ENCODE results near the gene SRPK3.

Gene SRPK3

GRCh38 chrX:153789654-153790053 is 8.8 kb downstream of the SRPK3 start:
- no peak for DNase-seq

GRCh38 chrX:153791104-153791852 is 10.4 kb downstream of the SRPK3 start:
- DNase-seq, result no peak

- DNase-seq, result no peak
Observed at GRCh38 chrX:153792368-153792767, 11.5 kb downstream of the SRPK3 start.

- no peak for DNase-seq
Observed at GRCh38 chrX:153793291-153793690, 12.4 kb downstream of the SRPK3 start.

GRCh38 chrX:153794018-153794896 is 13.4 kb downstream of the SRPK3 start, which contains the start of the genes IDH3G and SSR4:
TSS of gene IDH3G (minus strand) at chrX:153794375. CDS start at chrX:153794326, 49 bp downstream.
TSS of gene SSR4 (plus strand) at chrX:153794668. CDS start at chrX:153794688, 20 bp downstream.
- DNase-seq, result peak; percentile 95 to 96

DNA sequence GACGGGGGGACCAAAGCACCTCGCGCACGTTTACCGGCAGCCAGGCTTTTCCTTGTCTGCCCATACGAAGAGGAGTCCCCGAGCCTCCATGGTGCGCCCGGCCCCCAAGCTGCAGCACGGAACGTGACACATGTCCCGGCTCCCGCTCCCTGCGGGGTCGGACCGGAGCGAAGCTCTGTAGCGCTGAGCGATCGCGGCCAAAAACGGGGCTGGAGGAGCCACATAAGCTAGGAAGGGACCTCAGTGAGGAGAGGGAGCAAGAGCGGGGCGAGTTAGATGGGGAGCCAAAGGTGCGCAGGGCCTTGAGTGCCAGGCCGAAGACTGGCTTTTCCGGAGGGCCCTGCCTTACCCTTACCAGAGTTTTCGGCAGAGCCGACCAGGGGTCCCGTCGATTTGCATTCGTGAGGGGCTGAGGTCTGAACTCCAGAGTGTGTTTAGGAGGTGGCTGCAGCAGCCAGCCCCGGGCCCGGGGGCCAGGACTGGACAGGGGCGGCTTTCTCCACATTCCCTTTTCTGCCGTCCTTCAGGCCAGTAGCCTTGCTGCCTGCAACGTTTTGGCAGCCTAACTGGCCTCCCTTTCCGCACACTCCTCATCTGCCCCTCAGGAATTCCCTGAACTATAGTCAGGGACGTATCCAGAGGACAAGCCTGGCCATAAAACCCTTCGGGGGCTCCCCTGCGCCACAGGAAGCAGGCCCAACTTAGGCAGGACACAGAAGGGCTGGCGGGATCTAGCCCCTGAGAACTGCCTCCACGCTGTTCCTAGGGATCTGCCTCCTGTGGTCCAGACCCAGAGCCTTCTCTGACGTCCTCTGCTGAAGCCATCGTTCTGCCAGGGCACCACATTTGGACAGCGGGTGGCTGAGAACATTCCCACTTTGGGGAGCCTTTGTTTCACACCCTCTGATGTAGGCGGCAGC is 14.3 kb downstream of the SRPK3 start:
- DNase-seq, result no peak

DNA sequence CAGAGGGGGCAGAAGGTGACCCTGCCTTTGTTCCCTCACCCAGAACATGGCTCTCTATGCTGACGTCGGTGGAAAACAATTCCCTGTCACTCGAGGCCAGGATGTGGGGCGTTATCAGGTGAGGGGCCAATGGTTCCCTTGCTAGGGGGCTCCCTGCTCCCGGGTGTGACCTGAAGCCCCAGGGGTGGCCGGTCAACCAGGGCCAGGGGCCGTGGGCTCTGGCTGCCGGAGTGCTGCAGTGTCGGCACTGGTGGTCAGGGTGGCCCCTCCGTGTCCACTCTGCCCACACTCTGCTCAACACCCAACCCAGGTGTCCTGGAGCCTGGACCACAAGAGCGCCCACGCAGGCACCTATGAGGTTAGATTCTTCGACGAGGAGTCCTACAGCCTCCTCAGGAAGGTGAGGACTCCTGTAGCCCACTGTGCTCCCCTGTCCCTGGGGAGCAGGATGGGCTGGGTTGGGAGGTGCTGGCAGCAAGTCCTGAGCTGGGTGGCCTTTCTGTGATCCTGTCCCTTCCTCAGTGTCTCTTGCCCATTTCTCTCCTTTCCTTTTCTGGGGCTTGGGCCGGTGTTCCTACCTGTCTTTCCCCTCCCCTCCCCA is 16.7 kb downstream of the SRPK3 start:
- DNase-seq, result no peak

- no peak for DNase-seq
Observed at GRCh38 chrX:153799326-153799725, 18.5 kb downstream of the SRPK3 start.

- no peak for DNase-seq
Observed at GRCh38 chrX:153800177-153800722, 19.4 kb downstream of the SRPK3 start.

DNA sequence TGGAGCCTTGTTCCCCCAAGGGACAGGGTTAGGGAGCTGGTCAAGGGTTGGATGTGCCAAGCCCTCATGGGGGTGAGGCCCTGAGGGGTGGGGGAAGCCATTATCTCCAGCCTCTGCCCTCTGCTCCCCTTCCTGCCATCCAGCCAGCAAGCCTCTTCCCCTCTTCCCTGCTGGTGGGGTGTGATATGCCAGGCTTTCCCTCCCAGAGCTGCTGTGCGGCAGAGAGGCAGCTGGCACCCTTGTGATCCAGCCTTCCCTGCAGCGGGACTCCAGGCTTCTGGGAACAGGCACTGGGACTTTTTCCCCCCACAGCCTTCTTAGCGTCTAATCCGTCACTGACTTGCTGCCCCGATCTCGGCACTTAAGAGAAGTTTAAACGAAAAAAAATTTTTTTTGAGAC is 19.9 kb downstream of the SRPK3 start:
- DNase-seq, result no peak

DNA sequence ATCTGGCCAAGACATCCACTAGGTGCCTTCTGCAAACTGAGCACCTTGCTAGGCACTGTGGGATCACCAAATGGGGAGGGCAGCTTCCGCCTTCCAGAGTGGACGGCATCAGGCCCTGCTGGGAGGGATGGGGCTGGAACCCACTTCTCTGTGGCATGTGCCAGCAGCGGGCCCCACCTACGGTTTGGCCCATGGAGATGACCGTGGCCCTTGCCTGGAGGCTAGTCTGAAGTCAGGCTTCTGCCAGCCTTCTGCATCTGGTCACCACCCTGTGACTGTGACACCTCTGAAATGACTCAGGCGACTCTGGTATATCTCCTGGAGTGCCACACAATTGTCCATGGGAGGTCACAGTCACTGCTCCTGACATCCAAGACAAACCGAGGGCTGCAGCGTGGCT is 20.8 kb downstream of the SRPK3 start:
- no peak for DNase-seq

DNA sequence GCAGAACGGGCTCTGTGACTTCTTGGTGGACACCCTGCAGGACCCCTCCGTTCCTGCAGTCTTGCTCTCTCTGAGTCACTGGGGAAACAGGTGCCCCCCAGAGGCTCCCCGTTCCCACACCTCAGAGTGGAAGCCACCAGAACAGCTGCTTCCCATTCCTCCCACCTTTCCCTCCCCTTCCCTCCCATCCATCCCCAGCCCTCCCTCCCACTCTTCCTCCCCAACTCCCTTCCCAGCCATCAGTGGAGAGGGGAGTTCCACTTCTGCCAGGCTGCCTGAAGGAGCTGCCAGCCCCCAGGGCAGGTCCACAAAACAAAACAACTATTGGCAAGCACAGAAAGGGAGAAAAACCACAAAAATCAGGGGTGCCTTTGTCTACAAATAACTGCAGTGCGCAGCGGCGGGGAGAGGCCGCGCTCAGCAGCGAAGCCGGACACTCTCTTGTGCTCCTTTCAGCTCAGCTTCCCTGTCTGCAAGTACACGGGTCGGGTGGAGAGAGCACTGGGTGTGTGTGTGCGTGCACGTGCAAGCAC is 21.7 kb downstream of the SRPK3 start:
- DNase-seq, result no peak

- no peak for DNase-seq
Observed at GRCh38 chrX:153803211-153804099, 22.6 kb downstream of the SRPK3 start.

DNA sequence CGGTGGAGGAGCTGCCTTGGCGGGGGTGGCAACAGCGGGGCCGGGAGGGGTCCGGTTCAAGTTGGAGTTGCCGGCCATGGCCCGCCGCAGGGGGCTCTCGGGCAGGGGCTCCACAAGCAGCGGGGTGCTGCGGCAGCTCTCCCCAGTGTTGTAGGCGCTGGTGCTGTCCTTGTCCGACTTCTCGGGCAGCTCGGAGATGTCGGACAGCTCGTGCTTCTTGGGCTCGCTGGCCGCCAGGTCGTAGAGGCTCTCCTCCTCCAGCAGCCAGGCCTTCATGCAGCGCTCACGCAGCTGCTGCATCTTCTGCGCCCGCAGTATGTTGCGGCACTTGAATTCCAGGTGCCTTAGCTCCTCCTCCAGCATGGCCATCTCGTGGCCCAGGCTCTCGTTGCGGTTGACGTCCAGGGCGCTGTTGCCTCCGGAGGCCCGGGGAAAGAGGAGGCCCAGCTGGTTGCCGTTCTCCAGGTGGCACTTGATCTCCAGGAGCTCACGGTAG is 23.3 kb downstream of the SRPK3 start:
- DNase-seq, result no peak

- no peak for DNase-seq
Observed at GRCh38 chrX:153804621-153805020, 23.8 kb downstream of the SRPK3 start.

DNA sequence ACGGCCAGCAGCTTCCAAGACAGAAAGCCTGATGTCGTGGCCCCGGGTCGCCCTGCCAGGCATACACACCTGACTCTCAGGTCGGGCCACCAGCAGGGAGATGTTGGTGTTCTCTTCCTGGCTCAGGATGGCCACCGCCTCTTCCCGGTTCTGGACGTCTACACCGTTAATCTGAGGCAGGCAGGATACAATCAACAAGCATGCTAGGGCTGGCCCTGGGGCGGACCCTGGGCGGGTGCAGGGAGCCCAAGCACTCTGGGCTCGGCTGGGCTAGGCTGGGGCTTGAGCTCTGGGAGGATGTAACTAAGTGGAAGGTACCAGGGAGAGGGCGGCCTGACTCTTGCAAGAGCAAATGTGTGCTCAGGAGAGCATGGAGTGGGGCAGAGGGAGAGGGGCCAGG is 24.6 kb downstream of the SRPK3 start:
- no peak for DNase-seq

DNA sequence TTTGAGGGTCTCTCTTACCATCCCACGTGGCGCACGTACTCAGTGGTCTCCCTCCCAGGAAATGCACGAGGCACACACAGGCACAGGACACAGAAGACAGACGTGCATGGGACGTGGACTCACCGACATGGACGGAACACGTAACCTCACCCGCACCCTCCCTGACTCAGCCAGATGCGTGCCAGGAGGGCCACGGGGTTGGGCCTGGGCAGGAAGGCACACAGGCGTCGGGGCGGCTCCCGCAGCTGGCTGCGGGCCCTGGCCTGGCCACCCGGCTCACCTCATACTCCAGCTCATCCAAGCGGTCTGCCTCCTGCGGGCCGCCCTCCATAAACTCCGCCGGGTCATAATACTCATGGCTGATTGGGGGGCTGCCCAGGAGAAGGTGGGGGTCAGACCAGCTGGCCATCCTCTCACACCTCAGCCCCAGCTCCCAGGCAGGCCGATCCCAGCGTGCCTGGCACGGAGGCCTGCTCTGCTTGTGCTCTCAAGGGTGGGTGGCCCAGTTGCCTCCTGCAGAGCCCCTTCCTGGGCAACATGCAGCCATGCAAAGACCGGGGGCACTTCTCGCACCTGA is 26.2 kb downstream of the SRPK3 start:
- no peak for DNase-seq

DNA sequence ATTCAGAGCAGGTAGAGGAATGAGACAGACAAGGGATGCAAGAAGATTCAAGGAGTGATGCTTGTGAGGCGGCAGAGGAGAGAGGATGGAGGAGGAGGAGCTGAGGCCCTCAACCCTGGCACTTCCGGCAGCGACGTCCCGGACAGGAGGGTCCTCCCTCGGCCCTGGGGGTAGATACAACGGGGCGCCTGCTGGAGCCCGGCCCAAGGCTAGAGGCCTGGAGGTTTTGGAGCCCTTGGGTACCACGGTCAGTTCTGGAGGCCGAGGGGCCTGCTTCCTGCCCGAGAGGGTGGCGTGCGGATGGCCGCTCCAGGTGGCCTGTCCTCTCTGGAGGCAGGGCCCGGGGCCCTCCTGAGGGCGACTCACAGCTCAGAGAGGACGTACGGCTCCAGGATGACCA is 27.1 kb downstream of the SRPK3 start:
- DNase-seq, result no peak

DNA sequence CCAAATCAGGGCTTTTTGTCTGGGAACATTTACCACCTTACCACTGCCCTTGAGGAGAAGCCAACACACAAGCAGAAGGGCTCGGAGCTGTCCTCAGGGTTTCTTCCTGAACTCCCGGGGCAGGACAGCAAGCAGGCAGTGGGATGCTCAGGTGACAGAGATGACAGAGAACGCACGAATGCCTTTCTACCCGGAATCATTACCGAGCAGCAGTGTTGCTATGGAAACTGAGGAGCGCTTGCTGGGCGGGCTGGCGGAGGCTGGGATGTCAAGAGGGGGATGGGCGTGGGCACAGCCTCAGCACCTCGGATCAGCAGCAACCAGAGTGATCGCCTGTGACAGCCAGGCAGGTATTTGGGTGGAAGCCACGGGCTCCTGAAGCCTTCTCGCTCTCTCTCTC is 31.4 kb downstream of the SRPK3 start:
- DNase-seq, result no peak

GRCh38 chrX:153813161-153813560 is 32.3 kb downstream of the SRPK3 start:
- no peak for DNase-seq
